ENCODE measurements around the gene SPSB2. TPM values are rescaled to one million over a fixed set of nuclear protein-coding genes. Genes with fewer than 3 reads are reported as not detected.

The SPSB2 gene
- polyA plus RNA-seq, 4 donors: 9.7 to 22.5 (median 12.7) TPM

DNA sequence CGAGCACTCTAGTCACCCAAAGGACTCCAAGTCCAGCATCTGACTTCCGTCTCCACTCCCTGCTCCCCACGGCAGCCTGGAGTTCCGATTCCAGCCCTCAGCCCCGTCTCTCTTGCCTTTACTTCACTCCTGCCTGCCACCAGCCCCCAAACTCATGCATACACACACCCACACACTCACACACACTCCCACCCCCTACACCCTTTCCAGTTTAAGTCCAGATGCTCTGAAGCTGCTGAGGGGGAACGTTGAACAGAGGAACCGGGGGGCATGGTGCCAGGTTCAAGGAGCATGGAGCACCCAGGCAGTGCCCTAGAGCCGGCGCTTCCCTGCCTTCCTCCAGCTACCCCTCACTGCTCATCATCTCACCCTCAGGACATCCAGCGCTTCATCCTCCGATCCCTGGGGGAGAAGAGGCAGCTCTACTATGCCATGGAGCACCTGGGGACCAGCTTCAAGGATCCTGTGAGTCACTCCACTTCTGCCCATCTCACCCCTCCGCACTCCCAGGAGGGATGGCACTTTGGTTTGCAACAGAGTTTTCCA lies 41.6 kb downstream of the SPSB2 start:
- Histone ChIP-seq H3K9me3 (ENCODE audit: control insufficient read depth in 2 of 2, insufficient read depth in 1 of 2, low read depth in 1 of 2, low read length in 1 of 2) (no peaks in the 10 kb centered on the region), H3K27me3 (ENCODE audit: control insufficient read depth in 3 of 3, insufficient read depth in 3 of 3, low read length in 3 of 3) (peaks cover 0 to 8% (median 0%) of the 10 kb centered on the region in 3 donors), H3K4me3 (ENCODE audit: low read depth in 1 of 3, low read length in 3 of 3) (no peak overlapping the region), H3K36me3 (ENCODE audit: control insufficient read depth in 3 of 3, insufficient read depth in 2 of 3, low read depth in 1 of 3, low read length in 3 of 3) (peaks cover 0 to 41% (median 0%) of the 10 kb centered on the region in 3 donors), H3K4me1 (ENCODE audit: control insufficient read depth in 3 of 3, insufficient read depth in 2 of 3, low read depth in 1 of 3, low read length in 2 of 3) (peaks cover 0 to 23% (median 7%) of the 10 kb centered on the region in 3 donors), H3K27ac (ENCODE audit: low read depth in 1 of 3, low read length in 2 of 3) (no peak overlapping the region)
- 84 to 93% (median 87%) methylated on average over 10 to 12 of the region's 12 CpGs for WGBS, 3 donors
- no peak for FAIRE-seq
- DNase-seq: no peak

DNA sequence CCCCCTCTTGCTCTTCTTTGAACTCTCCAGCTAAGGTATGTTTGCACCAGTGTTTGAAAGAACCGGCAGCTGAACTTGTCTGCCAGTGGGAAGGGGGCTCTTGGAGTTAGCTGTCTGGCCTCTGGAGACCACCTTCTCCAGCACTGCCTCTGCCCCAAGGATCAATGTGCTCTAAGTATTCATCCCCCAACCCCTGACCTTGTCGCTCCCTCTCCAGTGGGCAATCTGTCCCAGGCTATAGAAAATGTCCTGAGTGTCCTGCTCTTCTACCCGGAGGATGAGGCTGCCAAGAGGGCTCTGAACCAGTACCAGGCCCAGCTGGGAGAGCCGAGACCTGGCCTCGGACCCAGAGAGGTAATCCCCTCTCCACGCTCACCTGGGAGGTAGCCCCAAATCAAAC lies 42.1 kb downstream of the SPSB2 start:
- Histone ChIP-seq H3K4me3 (ENCODE audit: low read depth in 1 of 3, low read length in 3 of 3) (no peak overlapping the region), H3K27ac (ENCODE audit: low read depth in 1 of 3, low read length in 2 of 3) (no peak overlapping the region), H3K4me1 (ENCODE audit: control insufficient read depth in 3 of 3, insufficient read depth in 2 of 3, low read depth in 1 of 3, low read length in 2 of 3) (peaks cover 0 to 23% (median 7%) of the 10 kb centered on the region in 3 donors), H3K9me3 (ENCODE audit: control insufficient read depth in 2 of 2, insufficient read depth in 1 of 2, low read depth in 1 of 2, low read length in 1 of 2) (no peaks in the 10 kb centered on the region), H3K36me3 (ENCODE audit: control insufficient read depth in 3 of 3, insufficient read depth in 2 of 3, low read depth in 1 of 3, low read length in 3 of 3) (peaks cover 0 to 40% (median 0%) of the 10 kb centered on the region in 3 donors), H3K27me3 (ENCODE audit: control insufficient read depth in 3 of 3, insufficient read depth in 3 of 3, low read length in 3 of 3) (peaks cover 0 to 14% (median 0%) of the 10 kb centered on the region in 3 donors)
- 84 to 92% (median 91%) methylated on average over 6 of the region's 6 CpGs for WGBS, 3 donors
- DNase-seq (no peak), FAIRE-seq (no peak)

DNA sequence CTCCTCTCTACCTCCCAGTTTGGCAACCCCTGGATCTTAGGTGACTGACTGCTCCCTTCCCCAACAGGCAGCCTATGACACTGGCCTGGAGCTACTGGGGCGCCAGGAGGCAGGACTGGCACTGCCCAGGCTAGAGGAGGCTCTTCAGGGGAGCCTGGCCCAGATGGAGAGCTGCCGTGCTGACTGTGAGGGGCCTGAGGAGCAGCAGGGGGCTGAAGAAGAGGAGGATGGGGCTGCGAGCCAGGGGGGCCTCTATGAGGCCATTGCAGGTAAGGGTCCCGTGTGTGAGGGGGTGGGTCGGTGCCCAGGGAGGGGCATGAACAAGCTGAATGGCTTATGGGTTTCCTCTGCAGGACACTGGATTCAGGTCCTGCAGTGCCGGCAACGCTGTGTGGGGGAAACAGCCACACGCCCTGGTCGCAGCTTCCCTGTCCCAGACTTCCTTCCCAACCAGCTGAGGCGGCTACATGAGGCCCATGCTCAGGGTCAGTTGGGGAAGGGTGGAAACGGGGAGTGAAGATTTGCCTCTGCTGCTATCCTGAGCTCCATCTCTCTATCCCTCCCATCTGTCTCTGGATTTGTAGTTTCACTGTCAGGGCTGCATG lies 42.7 kb downstream of the SPSB2 start:
- DNase-seq: no peak
- no peak overlapping the region for H3K27ac ChIP-seq (ENCODE audit: low read depth in 1 of 3, low read length in 2 of 3)
- FAIRE-seq: no peak
- 79 to 91% (median 88%) methylated on average over 11 of the region's 11 CpGs for WGBS, 3 donors
- H3K27me3 ChIP-seq (ENCODE audit: control insufficient read depth in 3 of 3, insufficient read depth in 3 of 3, low read length in 3 of 3): peaks cover 0 to 18% (median 0%) of the 10 kb centered on the region in 3 donors
- H3K4me1 ChIP-seq (ENCODE audit: control insufficient read depth in 3 of 3, insufficient read depth in 2 of 3, low read depth in 1 of 3, low read length in 2 of 3): peaks cover 0 to 23% (median 7%) of the 10 kb centered on the region in 3 donors
- no peaks in the 10 kb centered on the region for H3K9me3 ChIP-seq (ENCODE audit: control insufficient read depth in 2 of 2, insufficient read depth in 1 of 2, low read depth in 1 of 2, low read length in 1 of 2)
- H3K36me3 ChIP-seq (ENCODE audit: control insufficient read depth in 3 of 3, insufficient read depth in 2 of 3, low read depth in 1 of 3, low read length in 3 of 3): peaks cover 0 to 40% (median 0%) of the 10 kb centered on the region in 3 donors
- H3K4me3 ChIP-seq (ENCODE audit: low read depth in 1 of 3, low read length in 3 of 3): no peak overlapping the region

DNA sequence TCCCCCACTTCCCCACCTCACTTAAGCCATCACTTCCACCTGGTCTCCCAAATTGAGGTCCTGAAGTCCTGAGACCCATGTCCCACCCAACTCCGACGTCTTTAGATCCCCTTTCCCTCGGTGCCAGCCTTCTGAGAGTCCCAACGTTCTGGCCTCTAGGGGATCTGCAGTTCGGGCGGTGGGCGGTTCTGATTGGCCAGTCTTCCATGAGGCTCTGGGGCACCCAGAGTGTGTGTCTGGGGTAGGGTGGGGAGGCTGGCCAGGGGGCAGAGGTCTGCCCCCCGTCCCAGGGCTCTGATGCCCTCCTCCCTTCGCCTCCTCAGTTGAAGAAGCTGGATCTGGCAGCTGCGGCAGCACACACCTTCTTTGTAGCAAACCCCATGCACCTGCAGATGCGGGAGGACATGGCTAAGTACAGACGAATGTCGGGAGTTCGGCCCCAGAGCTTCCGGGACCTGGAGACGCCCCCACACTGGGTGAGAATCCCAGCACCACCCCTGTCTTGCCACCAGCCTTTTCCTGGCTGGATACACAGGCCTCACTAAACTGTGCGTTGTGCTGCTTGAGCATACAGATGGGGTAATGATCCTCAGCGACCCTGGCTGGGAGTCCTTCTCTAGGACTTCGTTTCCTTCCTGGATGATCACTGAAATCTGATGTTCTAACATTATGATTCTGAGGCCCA lies 43.4 kb downstream of the SPSB2 start:
- Histone ChIP-seq H3K27ac (ENCODE audit: low read depth in 1 of 3, low read length in 2 of 3) (peak overlapping the region in 1 of 3 donors; percentile 85), H3K4me1 (ENCODE audit: control insufficient read depth in 3 of 3, insufficient read depth in 2 of 3, low read depth in 1 of 3, low read length in 2 of 3) (peaks cover 0 to 25% (median 7%) of the 10 kb centered on the region in 3 donors), H3K36me3 (ENCODE audit: control insufficient read depth in 3 of 3, insufficient read depth in 2 of 3, low read depth in 1 of 3, low read length in 3 of 3) (peaks cover 0 to 40% (median 0%) of the 10 kb centered on the region in 3 donors), H3K4me3 (ENCODE audit: low read depth in 1 of 3, low read length in 3 of 3) (peak overlapping the region in 2 of 3 donors; percentile 57 to 96), H3K9me3 (ENCODE audit: control insufficient read depth in 2 of 2, insufficient read depth in 1 of 2, low read depth in 1 of 2, low read length in 1 of 2) (no peaks in the 10 kb centered on the region), H3K27me3 (ENCODE audit: control insufficient read depth in 3 of 3, insufficient read depth in 3 of 3, low read length in 3 of 3) (peaks cover 0 to 25% (median 0%) of the 10 kb centered on the region in 3 donors)
- FAIRE-seq: no peak
- no peak for DNase-seq
- whole genome bisulfite sequencing, 3 donors: 24 to 44% (median 30%) methylated on average over 18 to 19 of the region's 19 CpGs

DNA sequence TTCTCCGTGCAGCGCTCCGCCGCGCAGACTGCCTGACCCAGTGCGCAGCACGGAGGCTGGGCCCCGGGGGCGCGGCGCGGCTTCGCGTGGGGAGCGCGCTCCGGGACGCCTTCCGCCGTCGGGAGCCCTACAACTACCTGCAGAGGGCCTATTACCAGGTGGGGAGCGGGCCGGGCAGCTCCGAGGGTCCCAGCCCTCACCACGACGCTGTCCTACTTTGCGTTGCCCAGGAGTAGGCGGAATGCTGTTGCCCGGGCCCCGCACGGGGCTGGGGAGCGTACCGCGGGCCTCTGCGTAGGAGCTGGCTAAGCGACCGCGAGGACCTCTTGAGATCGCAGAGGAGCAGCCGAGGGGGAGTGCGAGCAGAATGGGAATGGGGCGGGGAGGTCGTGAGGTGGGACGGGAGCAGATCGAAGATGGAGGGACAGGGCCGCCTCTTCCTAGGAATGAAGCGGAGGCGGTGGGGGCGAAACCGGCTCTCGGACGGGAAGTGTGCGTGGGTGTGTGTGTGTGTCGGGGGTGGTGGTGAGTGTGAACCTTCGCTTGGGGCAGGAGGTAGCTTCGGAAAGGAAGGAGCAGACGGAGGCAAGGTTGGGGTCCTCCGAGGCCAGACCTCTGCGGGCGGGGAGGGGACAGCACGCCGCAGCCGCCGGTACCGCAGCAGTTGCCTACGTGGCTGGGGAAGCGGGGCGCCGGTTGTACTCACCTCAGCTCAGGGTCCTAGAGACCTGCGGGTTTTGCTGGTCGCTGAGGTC lies 44.1 kb downstream of the SPSB2 start:
- peak overlapping the region; percentile 48 to 96 (median 57) for H3K4me3 ChIP-seq (ENCODE audit: low read depth in 1 of 3, low read length in 3 of 3)
- FAIRE-seq (no peak), DNase-seq (peak in 1 of 2 donors; percentile 84)
- H3K4me1 ChIP-seq (ENCODE audit: control insufficient read depth in 3 of 3, insufficient read depth in 2 of 3, low read depth in 1 of 3, low read length in 2 of 3): peaks cover 0 to 23% (median 7%) of the 10 kb centered on the region in 3 donors
- H3K27me3 ChIP-seq (ENCODE audit: control insufficient read depth in 3 of 3, insufficient read depth in 3 of 3, low read length in 3 of 3): peaks cover 0 to 32% (median 2%) of the 10 kb centered on the region in 3 donors
- H3K36me3 ChIP-seq (ENCODE audit: control insufficient read depth in 3 of 3, insufficient read depth in 2 of 3, low read depth in 1 of 3, low read length in 3 of 3): peaks cover 0 to 39% (median 0%) of the 10 kb centered on the region in 3 donors
- H3K27ac ChIP-seq (ENCODE audit: low read depth in 1 of 3, low read length in 2 of 3): peak overlapping the region in 2 of 3 donors; percentile 67 to 85
- no peaks in the 10 kb centered on the region for H3K9me3 ChIP-seq (ENCODE audit: control insufficient read depth in 2 of 2, insufficient read depth in 1 of 2, low read depth in 1 of 2, low read length in 1 of 2)
- WGBS, 3 donors: 0 to 2% (median 1%) methylated on average over 57 to 71 of the region's 71 CpGs

DNA sequence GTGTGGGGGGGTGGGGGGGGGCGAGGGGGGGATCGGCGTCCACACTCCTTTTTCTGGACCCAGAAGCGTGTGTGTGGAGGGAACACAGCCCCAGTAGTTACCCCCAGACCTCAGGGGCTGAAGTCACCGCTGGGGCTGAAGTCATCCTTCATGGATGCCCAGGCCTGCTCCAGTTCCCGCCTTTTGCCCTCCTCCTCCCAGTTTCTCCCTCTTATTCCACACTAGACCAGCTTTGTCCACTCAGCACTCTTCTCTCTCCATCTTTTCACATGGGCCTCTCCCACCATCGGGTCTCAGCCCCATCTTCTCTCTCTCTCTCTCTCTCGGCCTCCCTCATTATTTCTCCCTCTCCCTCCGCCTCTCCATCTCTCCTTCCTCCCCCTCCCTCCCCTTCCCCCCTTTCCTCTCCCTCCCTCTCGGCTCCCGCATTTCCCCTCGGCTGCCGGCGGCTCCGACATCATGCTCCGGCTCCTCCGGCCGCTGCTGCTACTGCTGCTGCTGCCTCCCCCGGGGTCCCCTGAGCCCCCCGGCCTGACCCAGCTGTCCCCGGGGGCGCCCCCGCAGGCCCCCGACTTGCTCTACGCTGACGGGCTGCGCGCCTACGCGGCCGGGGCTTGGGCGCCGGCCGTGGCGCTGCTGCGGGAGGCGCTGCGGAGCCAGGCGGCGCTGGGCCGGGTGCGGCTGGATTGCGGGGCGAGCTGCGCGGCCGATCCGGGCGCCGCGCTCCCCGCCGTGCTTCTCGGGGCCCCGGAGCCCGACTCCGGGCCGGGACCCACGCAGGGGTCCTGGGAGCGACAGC lies 44.9 kb downstream of the SPSB2 start, which contains the start of gene P3H3:
Gene P3H3 (plus strand): TSS at position 426 of the 799 bp plus-strand sequence. CDS start 34 bp downstream, at position 460.
- H3K4me3 ChIP-seq (ENCODE audit: low read depth in 1 of 3, low read length in 3 of 3): peak within 1 kb of the TSS; percentile 48 to 96 (median 57)
- H3K27ac ChIP-seq (ENCODE audit: low read depth in 1 of 3, low read length in 2 of 3): peak within 1 kb of the TSS in 2 of 3 donors; percentile 67 to 85
- 0 to 2% (median 2%) methylated on average over 38 to 60 of the region's 60 CpGs for WGBS, 3 donors
- peaks cover 0 to 31% (median 0%) of the 10 kb centered on the region in 3 donors for H3K36me3 ChIP-seq (ENCODE audit: control insufficient read depth in 3 of 3, insufficient read depth in 2 of 3, low read depth in 1 of 3, low read length in 3 of 3)
- DNase-seq: peak in 1 of 2 donors; percentile 70
- peaks cover 0 to 40% (median 2%) of the 10 kb centered on the region in 3 donors for H3K27me3 ChIP-seq (ENCODE audit: control insufficient read depth in 3 of 3, insufficient read depth in 3 of 3, low read length in 3 of 3)
- H3K9me3 ChIP-seq (ENCODE audit: control insufficient read depth in 2 of 2, insufficient read depth in 1 of 2, low read depth in 1 of 2, low read length in 1 of 2): no peaks in the 10 kb centered on the region
- H3K4me1 ChIP-seq (ENCODE audit: control insufficient read depth in 3 of 3, insufficient read depth in 2 of 3, low read depth in 1 of 3, low read length in 2 of 3): peaks cover 0 to 19% (median 7%) of the 10 kb centered on the region in 3 donors
- no peak for FAIRE-seq

DNA sequence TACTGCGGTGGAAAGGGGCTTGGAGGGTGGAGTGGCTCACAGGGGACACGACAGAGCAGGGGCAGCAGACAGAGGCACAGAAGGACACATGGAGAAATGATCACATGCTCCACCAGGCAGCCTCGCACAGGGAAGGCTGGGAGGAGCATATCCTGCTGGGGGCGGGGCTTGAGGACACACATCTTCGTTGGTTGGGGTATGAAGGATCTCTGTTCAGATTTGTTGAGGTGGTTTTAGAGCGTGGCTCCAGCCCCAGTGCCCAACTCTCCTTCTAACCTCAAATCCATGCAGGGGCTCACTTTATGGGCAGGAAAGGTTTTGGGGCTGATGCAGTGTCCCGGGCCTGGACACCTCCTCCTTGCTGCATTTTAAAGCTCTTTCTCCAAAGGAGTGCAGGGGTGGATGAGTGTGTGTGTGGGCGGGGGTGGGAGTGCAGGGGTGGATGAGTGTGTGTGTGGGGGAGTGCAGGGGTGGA lies 45.6 kb downstream of the SPSB2 start:
- H3K4me1 ChIP-seq (ENCODE audit: control insufficient read depth in 3 of 3, insufficient read depth in 2 of 3, low read depth in 1 of 3, low read length in 2 of 3): peaks cover 0 to 19% (median 7%) of the 10 kb centered on the region in 3 donors
- 5 to 13% (median 7%) methylated on average over 8 of the region's 8 CpGs for WGBS, 3 donors
- DNase-seq (peak; percentile 60 to 85), FAIRE-seq (no peak)
- H3K9me3 ChIP-seq (ENCODE audit: control insufficient read depth in 2 of 2, insufficient read depth in 1 of 2, low read depth in 1 of 2, low read length in 1 of 2): no peaks in the 10 kb centered on the region
- H3K4me3 ChIP-seq (ENCODE audit: low read depth in 1 of 3, low read length in 3 of 3): no peak overlapping the region
- peaks cover 0 to 31% (median 0%) of the 10 kb centered on the region in 3 donors for H3K36me3 ChIP-seq (ENCODE audit: control insufficient read depth in 3 of 3, insufficient read depth in 2 of 3, low read depth in 1 of 3, low read length in 3 of 3)
- H3K27ac ChIP-seq (ENCODE audit: low read depth in 1 of 3, low read length in 2 of 3): peak overlapping the region in 1 of 3 donors; percentile 9
- peaks cover 0 to 47% (median 2%) of the 10 kb centered on the region in 3 donors for H3K27me3 ChIP-seq (ENCODE audit: control insufficient read depth in 3 of 3, insufficient read depth in 3 of 3, low read length in 3 of 3)

Measured in small intestine (tissue), 7 donors.